ENCODE data around the gene KCNG2.

The KCNG2 gene

GRCh38 chr18:79912994-79913831 lies 115.5 kb downstream of the KCNG2 start:
- DNase-seq, result no peak

GRCh38 chr18:79914614-79915160 lies 116.9 kb downstream of the KCNG2 start:
- no peak for DNase-seq

GRCh38 chr18:79915161-79916127 lies 117.7 kb downstream of the KCNG2 start:
- no peak for DNase-seq

DNA sequence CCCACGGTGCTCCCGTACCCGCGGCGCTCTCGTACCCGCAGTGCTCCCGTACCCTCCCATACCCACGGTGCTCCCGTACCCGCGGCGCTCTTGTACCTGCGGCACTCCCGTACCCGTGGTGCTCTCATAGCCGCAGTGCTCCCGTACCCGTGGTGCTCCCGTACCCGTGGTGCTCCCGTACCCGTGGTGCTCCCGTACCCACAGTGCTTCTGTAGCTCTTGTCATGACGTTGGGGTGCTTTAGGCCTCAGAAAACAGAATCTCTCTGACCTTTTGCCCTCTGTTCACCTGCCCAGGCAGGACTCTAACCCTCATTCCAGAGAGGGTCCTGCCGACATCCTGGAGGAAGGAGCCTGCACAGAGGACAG lies 118.4 kb downstream of the KCNG2 start:
- DNase-seq, result no peak

DNA sequence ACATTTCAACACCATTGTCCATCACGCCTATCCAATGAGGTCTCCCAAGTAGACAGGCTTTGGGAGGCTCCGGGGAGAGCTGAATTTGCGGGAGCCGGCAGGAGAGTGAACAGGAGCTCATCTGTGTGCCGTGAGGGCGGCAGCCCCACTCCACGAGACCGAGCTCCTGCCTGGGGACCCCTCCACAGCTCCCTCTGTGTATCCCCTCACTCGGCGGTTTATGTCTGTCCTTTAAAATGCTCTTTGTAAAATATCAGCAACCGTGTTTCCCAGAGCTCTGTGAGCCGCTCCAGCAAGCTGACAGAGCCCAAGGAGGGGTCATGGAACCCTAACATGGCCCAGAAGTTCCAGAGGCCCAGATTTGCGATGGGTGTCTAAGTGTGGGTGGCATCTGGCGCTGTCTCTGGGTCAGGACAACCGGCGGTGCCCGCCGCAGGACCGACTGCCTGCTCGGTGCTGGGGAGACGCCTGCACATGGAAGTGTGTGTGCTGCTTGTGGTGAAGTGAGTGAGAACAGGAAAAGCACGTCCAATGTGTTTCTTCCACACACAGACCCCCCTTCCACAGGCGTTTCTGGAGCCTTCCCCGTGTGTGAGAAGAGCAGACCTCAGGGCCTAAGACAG lies 118.9 kb downstream of the KCNG2 start:
- DNase-seq, result no peak

DNA sequence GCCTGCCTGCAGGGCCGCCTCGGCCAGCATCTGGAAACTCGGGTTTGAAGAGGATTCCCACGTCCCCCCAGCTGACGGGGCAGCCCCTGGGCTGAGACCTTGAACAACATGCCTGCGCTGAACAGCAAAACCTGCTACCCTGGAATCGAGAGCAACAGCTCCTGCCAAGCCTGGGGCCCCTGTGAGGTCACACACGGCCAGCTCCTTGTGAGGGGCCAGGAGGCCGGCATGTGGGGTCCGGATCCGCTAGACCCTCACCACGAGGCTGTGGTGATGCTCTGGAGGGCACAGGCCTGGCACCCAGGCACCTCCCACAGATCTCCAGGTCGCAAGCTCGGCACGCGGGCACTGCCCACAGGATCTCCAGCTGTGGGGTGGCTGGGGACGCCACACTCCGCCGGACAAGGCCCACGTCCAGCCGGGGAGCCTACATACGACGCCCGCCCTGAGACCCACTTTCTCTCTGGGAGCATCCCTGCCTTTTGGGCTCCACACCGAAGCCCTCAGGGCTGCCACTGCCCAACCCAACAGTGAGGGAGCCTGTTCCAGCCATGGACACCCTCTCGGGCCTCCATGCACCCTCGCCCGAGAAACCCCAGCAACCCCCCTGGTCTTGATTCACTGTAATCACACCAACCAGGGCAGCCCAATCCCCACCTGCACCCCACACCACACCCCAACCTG lies 119.6 kb downstream of the KCNG2 start:
- no peak for DNase-seq

- no peak for DNase-seq
Observed at GRCh38 chr18:79917853-79918614, 120.3 kb downstream of the KCNG2 start.

GRCh38 chr18:79918615-79919011 lies 120.9 kb downstream of the KCNG2 start:
- DNase-seq, result no peak

DNA sequence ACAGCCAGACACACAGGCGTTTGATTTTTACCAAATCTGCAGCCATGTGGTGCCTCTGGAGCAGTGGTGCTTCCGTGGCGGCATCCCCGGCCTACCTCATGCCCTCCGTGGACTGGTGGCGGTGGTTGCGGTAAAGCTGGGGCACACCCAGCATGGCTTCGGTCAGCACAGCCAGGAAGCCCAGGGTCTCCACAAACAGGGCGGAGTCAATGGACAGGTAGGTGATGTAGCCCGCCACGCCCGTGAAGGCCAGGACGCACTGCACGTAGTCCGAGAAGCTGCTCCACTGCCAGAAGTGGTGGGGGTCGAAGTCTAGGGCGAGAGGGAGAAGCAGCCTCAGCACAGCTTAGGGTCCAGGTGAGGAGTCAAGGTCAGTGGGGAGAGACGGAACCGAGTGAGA lies 121.4 kb downstream of the KCNG2 start:
- DNase-seq, result no peak

- no peak for DNase-seq
Observed at GRCh38 chr18:79921984-79922965, 124.5 kb downstream of the KCNG2 start.

- no peak for DNase-seq
Observed at GRCh38 chr18:79922971-79923411, 125.3 kb downstream of the KCNG2 start.

GRCh38 chr18:79923896-79924585 lies 126.3 kb downstream of the KCNG2 start:
- DNase-seq, result no peak

- DNase-seq, result no peak
Observed at GRCh38 chr18:79924814-79925731, 127.3 kb downstream of the KCNG2 start.

DNA sequence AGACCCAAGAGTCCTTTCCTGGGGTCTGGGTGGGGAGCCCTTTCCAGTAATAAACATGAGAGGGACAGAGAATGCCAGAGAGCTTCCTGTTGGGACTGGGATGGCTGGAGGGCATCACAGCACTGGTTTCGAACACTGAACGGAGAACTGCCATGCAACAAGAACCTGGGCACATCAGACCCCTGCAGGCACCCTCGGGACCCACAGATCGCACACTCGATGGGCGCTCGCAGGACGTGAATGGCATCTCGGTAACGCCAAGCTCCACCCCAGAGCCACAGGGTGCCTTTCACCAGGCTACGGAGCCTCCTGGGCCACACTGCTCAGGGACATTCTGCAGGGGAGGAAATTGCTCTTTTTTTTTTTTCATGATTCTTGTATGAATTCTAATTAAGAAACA lies 128.6 kb downstream of the KCNG2 start:
- no peak for DNase-seq

- no peak for DNase-seq
Observed at GRCh38 chr18:79926715-79927606, 129.2 kb downstream of the KCNG2 start.

DNA sequence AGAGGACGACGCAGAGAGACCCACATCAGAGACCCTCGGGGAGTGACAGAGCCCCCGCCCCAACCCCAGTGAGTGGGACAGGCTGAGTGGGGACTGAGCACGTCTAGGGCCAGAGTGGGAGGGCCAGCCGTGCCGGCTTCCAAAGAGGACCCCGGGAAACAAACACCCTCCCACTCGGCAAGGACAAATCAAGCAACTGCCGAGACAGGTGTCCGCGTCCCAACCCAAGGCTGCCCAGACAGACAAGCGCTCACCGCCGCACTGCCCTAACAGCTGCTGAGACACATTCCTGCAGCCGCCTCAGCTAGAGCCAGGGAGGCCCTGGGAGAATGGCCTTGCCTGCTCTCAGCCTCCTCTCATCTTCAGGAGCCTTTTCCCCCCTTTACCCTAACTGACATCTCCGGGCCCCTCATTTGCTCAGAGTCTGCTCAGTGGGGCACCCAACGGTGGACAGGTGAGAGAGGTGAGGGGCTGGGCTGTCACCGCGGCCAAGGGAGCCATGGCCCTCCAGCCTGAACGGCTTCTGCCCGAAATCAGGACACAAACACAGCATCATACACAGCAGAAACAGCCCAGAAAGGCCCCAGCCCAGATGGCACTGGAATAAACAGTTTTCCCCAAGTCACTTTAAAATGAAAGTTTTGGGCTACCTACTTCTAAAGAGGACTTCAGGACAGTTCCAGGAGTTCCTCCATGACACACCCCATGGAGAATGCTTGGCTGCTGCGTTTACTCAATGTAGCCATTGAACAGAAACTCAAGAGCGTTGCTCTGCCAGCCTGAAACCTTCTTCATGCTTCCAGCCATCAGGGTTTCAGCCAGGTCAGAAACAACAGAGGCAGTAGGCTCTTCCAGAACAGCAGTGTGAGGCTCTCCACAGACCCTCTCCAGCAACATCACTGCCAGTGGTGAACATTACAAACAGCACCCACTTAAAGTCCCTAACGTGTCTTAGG lies 130.1 kb downstream of the KCNG2 start:
- DNase-seq, result no peak
